ENCODE data around the gene PIRT.

Gene PIRT

DNA sequence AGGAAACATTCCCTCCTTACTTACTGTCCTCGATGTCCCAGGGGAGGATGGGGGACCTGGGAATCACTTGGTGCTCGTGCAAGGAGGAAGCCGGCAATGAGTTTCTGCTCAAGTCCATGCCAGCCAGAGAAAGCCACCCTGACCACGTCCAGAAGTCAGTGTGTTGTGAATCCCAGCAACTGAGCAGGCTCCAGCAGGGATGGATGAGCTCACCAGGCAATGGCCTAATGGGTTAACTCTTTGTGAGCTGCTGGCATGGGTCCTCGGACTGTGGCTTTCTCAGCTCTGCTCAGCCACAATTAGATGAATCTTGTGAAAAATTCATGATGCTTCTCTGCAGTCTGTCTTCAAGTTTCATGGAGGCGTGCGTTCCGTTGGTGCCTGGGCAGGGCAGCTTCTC, at the start of gene PIRT:
PIRT (minus strand) TSS at position 167 of the 400 bp plus-strand sequence. CDS start 12,442 bp downstream, outside the sequence.
- DNase-seq (ENCODE audit: low read depth): no peak
- TF ChIP-seq, protein P1, sequence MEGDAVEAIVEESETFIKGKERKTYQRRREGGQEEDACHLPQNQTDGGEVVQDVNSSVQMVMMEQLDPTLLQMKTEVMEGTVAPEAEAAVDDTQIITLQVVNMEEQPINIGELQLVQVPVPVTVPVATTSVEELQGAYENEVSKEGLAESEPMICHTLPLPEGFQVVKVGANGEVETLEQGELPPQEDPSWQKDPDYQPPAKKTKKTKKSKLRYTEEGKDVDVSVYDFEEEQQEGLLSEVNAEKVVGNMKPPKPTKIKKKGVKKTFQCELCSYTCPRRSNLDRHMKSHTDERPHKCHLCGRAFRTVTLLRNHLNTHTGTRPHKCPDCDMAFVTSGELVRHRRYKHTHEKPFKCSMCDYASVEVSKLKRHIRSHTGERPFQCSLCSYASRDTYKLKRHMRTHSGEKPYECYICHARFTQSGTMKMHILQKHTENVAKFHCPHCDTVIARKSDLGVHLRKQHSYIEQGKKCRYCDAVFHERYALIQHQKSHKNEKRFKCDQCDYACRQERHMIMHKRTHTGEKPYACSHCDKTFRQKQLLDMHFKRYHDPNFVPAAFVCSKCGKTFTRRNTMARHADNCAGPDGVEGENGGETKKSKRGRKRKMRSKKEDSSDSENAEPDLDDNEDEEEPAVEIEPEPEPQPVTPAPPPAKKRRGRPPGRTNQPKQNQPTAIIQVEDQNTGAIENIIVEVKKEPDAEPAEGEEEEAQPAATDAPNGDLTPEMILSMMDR (IDR thresholded peaks at IDR 0.05; ENCODE audit: low read length, missing control alignments): no peak
- H3K4me3 ChIP-seq (replicated peaks; ENCODE audit: low read depth, low read length): no peak within 1 kb of the TSS

DNA sequence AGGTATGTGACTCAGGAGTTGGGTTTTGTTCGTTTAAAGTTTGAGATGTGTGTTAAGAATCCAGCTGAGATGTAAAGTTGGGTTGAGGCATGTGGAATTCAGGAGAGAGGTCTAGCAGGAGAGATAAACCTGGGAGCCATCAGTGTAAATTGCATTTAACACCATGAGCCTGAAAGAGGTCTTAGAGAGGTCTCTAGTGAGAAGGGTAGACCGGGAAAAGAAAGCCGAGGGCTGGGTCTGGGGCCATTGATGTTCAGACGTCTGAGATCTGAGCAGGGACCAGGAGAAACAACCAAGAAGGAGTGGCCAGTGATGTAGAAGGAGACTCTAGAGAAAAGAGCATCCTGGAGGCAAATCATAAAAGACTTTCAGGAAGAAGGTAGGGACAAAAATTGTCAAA, 44.1 kb upstream of the PIRT start:
- H3K4me3 ChIP-seq (replicated peaks; ENCODE audit: low read depth, low read length): no peak overlapping the region
- TF ChIP-seq, protein P1 (IDR thresholded peaks at IDR 0.05; ENCODE audit: low read length, missing control alignments): no peak
- no peak for DNase-seq (ENCODE audit: low read depth)

DNA sequence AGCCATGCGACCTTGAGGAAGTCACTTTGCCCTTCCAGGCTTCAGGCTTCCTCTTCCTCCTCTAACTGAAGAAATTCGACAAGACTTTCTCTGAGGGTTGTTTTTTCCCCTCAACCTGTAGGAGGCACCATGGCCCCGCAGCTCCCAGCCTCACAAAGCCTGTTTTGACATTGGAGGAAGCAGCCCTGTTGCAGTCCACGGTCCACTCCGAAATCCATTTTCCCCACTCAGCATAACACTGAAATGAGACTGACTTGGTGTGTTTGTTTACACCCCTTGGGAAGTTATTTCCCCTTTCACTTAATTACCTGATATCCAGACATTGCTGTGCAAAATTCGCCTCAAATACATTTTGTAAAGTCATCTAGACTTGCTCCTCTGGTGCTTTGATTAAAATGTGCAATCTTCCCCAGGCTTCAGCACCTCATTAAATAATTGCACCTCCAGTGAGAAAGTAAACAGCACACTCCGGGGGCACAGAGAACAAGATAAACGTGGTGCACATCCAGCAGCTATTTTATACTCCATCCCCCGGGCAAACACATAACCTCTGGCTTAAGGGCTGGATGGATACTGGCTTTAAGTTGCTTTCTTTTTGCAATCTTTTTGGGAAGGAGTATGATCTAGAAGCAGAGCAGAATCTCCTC, 41.4 kb upstream of the PIRT start:
- TF ChIP-seq, protein P1 (IDR thresholded peaks at IDR 0.05; ENCODE audit: low read length, missing control alignments): no peak
- peak; percentile 2 for DNase-seq (ENCODE audit: low read depth)
- no peak overlapping the region for H3K4me3 ChIP-seq (replicated peaks; ENCODE audit: low read depth, low read length)

DNA sequence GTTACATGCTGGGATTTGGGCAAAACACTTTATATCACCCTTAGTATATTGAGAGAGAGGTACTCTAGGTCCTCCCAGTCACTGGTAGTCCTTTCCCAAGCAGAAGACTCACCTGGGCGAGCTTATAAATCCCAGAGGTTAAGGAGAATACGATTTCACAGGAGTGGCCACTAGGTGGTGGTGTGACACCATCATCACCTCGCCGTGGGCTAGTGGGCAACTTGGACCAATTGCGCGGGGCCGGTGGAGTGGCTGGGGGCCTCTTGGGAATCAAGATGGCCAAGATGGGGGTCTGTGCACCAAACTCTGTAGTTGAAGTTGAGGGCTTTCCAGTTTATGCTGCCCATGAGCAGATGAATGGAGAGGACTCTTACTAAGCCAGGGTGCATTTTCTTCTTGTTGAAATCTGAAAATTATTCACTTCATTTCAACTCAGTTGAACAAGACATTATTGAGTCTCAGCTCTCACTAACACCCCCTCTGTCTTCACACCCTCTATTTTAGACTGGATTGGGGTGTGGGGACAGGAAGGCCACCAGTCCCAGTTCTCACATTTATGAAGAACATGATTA, 38.2 kb upstream of the PIRT start:
- no peak overlapping the region for H3K4me3 ChIP-seq (replicated peaks; ENCODE audit: low read depth, low read length)
- TF ChIP-seq, protein P1 (IDR thresholded peaks at IDR 0.05; ENCODE audit: low read length, missing control alignments): peak; percentile 64
- peak; percentile 41 for DNase-seq (ENCODE audit: low read depth)

DNA sequence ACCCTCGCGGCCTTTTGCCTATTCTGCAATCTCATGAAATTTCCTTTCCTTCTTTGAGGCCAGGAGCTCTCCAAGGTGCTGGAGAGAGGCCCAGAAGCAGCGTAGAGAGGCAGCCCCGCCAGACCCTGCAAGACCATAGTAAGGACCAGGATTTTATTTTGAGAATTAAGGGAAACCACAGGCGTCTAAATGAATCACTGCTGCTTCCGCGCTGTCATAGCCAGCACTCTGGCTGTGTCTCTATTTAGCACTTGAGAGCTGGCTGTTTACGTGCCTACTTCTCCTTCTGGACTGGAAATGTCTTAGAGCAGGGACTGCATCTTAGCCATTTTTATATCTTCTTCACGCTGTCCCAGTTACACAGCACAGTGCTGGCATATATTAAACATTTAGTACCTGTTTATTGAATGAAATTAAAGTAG, 37.6 kb upstream of the PIRT start:
- H3K4me3 ChIP-seq (replicated peaks; ENCODE audit: low read depth, low read length): no peak overlapping the region
- DNase-seq (ENCODE audit: low read depth): peak; percentile 3
- TF ChIP-seq, protein P1 (IDR thresholded peaks at IDR 0.05; ENCODE audit: low read length, missing control alignments): no peak

DNA sequence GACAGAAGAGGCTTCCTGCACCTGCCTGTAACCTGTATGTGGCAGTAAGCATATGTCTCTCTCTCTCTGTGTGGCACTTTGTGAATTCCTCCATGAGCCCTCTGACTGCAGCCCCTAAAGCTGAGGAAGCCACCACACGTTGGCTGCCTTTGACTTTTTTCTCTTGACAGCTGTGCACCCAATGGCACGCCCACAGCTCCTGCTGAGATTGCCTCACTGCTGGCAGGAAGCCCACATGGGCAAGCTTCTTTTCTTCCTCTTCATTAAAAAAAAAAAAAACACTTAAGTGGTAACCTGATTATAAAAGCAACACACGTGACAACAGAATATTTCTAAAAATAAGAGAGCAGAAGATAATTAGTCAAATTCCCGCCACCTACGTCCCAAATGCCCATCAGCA, 34.0 kb upstream of the PIRT start:
- TF ChIP-seq, protein P1 (IDR thresholded peaks at IDR 0.05; ENCODE audit: low read length, missing control alignments): no peak
- DNase-seq (ENCODE audit: low read depth): no peak
- no peak overlapping the region for H3K4me3 ChIP-seq (replicated peaks; ENCODE audit: low read depth, low read length)
